Activated T-cell treated with anti-CD3 and anti-CD28 coated beads for 4 hours (primary cell): ENCODE measurements around the gene IL12A.

Source experiments
- DNase-seq: peaks from one replicate; pipeline ENCODE4 v3.0.0-alpha.2; 2020

IL12A gene

DNA sequence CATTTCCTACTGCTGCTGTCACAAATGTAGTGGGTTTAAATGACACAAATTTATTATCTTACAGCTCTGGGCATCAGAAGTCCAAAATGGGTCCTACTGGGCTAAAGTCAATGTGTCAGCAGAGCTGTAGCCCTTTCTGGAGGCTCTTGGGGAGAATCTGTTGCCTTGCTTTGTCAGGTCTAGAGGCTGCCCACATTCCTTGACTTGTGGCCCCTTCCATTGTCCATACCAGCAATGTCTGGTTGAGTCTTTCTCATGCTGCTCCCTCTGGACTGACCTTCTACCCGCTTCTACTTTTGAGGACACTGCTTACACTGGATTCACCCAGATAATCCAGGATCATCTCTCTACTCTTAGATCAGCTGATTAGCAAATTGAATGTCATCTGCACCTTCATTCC, 3.0 kb downstream of the IL12A start:
- no peak for DNase-seq

DNA sequence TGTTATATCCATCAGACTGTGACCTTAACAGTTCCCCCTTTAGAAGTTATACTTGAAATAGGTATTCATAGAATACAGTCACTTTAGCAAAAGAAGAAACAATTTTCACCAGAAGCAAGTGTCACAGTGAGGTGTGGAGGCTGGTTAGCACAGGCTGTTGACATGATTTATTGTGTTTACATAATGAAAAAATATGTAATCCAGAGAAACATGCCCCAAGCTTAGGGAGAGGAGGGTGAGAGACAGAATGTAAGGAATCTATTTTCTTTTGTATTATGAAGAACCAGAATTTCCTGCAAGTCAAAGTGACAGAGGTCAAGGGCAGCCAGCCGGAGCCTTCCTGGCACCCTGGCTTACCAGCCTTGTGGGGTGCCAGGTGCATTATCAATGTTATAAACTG, 4.0 kb downstream of the IL12A start:
- DNase-seq: no peak

DNA sequence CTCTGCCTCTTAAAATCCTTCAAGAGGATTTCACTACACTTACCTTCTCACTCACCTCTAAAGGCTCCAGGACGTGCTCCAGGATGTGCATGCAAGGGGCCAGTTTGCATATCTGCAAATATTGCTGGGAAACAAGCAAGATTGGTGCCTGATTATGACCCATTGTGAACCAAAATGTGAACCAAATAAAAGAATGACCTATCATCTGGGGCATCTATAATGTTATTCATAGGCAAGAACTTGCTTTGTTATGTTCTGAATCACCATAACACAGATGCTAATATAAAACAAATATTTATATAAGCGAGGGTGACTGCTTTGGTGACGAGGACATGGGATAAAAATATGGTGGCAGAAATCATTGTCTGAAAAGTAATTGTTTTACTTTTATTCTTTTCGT, 5.5 kb downstream of the IL12A start:
- no peak for DNase-seq

DNA sequence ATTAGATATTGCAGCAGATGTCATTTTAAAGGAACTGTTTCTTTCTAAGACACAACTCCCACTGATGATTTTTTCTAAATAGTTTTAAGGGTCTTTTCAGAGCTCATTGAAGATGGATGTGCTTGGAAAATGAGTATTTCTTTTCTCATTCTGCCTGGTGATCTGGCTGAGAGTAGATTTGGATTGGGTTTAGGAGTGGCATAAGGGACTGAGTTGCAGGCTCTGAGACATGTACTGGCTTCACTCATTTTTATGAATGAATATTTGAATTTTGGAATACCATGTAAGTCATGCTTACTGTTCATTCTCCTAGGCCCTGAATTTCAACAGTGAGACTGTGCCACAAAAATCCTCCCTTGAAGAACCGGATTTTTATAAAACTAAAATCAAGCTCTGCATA, 6.5 kb downstream of the IL12A start:
- DNase-seq: no peak

DNA sequence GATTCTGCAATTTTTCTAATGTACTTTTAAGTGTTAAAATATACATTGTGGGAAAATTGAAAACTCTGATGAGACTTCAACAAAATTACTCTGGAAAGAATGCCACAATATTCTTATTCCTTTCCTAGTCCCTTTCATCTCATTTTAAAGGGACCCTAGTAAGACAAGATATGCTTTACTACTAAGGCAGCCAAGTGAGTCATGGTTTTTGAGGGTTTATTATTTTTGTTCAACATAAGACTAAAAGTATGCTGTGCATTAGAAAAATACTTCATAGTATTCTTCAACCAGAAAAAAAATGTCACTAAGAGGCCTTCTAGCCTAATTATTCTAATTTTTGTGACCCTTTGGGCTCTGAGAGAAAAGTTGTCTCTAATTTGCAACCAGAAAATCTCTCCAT, 7.4 kb downstream of the IL12A start:
- no peak for DNase-seq

DNA sequence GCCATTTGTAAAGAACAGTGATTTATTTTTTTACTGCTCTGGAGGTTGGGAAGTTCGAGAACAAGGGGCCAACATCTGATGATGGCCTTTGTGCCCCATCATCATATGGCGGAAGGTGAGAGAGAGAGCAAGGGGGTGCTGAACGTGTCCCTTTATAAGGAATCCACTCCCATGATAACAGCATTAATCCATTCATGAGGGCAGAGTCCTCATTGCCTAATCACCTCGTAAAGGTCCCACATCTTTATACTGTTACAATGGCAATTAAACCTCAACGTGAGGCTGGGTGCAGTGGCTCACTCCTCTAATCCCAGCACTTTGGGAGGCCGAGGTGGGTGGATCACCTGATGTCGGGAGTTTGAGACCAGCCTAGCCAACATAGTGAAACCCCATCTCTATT, 8.3 kb downstream of the IL12A start:
- DNase-seq: no peak

DNA sequence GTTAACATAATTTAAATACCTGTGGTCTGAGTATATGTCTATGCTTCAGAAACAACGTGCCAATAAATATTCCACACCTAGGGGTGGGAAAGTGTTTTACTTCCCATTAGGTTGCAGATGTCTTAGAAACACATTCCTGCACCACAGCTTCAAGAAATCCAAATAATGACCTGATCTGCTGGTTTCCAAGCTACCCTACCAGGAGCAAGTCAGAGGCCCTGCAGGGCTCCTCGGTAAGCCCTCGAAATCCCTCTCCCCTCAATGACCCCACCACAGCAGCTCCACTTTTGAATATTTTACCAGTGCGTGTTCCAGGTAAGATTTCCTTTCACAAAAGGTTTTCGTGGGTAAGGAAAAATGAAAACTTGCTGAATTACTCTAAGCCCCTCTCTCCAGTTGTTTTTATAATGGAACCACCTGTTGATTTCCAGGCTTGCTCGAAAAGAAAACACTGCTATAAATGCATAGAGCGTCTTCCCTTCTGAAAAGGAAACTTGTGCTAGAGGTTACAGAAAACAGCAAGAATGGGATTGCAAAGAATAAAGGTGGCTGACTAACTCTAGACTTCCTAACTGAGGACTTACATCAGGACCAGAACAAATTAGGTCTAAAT, 12.6 kb downstream of the IL12A start:
- no peak for DNase-seq

DNA sequence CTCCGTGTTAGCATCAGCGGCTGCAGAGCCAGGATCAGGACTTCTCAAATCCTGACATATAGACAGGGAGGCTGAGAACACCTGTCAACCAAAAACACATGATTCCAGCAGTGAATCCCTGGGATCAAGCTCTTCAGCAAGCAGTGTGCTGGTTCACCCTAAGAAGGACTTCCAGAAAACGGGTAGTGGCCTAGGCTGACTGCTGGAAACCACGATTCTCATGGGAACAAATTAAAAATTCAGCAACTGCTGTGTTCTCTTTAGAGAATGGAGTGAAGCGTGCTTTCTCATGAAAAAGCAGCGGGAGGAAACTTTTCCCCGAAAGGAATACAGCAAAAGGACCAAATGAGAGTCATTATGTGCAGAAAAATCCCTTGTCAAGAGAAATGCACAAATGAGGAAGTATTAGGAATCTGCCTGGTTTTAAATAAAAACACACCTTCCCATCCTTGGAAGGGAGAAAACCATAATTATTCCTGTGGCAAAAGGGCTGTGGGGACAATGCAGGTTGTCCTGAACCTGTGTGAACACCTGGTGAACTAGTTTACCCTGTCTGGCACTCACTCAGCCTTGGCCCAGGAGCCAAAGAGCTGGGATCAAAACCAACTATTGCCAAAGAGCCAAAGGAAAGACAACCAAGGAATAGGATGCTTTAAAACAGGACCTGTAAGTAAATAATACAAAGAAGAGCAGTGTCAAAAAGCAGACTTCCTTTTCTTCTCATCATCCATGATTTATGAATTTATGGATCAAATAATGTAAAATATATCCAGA, 13.4 kb downstream of the IL12A start:
- DNase-seq: no peak

DNA sequence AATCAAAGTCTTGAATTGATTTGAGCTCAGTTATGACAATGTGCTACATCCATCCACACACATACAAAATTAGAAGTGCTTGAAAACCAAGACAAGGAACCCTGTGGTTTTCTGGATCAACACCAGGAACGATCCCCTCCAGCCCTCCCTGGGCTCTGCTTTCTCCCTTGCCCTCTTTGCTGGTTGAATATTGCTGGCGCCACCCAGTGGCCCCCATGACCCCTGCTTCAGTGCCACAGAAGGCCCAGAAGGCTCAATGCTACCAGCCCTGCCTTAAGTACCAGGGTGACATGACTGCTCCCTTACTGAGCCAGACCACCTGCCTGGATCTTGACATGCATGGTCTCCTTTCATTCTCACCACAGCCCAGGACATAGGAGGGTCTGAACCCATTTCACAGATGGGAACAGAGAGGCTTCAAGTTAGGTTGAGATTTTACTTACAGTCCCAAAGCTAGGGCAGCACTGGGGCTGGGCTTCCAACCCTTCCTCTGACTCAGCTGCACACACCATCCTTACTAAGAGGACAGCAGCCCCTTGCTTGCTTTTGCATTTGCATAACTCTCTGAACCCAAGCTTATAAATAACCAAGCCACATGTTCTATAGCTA, 15.0 kb downstream of the IL12A start:
- DNase-seq: peak; percentile 9

DNA sequence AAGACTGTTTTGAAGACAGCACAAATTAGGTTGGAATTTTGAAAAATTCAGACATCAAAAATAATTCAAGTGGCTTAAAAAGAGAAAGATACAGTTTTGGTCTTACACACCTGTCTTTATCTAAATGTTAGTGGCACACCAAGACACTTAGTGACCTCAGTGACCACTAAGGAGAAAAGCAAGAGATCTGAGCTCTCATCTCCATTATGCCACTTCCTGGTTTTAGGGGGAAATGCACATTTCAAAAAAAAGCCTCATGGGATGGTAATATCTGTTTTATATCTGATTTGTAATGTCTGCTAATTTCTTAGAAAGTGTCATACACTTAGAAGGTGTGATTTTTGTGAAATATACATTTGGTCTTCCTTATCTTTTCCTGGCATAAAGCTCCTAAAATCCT, 16.4 kb downstream of the IL12A start:
- no peak for DNase-seq

DNA sequence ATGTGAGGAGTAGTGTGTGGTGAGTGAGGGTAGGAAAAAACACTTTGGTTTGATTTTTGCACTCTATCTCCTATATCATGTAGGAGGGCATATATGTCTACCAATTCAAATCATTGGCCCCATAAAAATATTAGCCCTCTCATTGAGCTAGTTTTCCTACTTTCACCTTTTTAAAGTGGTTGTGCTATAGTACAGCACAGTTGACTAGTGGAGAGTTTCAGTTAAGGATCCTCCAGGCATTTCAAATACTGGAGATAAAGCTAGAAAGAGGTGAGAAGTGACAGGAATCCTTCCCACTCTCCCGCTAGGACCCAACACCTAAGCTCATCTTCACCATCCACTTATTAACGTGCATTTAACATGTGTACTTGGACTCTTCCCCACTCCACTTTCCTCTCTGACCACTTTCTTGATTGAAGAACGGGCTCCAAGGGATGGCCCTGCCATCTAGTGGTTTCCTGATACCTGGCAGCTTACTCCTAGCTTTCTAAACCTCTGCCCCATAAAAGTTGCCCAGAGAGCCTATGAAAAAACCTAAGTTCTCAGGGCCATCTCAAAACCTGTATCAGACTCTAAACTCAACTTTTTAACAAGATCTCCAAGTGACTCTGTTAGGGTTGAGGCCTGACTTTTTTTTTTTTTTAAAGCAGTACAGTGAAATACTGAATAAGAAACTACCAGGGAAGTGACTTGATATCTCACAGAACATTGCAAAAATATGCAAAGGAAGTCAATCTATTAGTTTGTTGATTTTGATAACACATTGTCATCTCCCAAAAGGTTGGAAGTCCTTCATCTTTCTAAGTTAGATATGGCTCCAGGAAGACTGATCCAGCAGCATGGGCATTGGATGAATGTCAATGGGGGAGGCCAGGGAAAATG, 17.9 kb downstream of the IL12A start:
- no peak for DNase-seq

DNA sequence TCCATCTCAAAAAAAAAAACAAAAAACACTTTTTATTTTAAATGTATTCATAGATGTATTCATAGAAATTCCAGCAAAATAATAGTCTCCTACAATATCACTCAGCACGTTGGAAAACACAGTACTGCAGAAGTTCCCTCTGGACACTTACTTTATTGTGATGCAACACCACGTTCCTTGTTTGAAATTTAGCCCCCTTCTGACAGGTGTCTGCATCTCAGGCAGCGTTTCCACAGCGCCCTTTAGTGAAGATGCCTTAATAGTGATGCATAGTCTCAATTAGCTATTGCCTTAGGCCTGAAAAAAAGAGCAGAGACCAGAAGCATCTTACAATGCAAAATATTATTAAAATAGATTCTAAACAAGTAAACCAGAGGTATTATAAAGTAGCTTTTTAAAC, 20.3 kb downstream of the IL12A start:
- DNase-seq: no peak

DNA sequence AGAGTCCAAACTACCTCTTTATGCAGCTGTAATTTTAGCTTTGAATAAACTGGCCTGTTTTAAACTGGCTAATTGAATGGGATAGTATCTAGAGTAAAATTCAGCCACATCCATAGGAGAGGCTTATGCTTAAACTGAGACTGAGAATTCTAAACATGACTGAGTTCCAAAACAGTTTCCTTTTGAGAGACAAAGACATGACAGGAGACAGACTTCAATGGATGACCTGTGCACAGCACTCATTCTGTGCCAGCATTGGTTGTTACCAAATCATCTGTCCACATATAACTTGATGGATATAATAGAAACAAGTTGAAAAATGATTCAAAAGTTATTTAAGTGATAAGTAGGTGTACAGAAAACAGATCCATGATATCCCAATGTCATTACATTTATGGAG, 20.9 kb downstream of the IL12A start:
- no peak for DNase-seq

DNA sequence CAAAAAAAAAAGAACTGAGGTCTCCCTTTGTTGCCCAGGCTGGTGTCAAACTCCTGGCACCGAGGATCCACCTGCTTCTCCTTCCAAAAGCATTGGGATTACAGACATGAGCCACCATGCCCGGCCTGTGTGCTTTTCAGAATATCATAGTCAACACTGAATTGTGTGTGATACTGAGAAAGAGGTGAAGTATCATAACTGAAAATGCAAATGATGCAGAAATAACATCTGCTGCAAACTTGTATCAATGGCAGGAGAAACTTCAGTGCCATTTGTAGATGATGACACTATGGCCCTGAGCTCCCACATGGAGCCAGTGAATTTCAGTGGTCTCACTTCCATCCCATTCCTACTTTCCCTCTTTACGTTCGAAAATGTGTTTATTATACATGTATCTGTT, 21.9 kb downstream of the IL12A start:
- no peak for DNase-seq

DNA sequence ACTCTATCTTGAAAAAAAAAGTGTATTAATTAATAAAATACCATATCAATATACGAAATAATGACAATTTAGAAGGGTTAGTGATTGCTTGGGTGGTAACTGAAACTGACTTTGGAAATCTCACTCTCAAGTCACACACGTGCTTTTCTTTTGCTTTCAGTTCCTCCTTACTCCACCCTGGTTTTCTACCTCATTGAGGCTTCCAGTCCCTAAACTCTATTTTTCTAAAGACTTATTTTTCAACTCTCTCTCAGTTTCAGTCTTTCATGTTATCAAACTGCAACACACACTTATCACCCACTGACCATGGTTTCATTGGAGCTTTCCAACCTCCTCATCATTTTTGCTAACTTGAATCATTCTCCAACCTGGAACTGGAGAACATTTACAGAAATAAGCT, 23.5 kb downstream of the IL12A start:
- no peak for DNase-seq

DNA sequence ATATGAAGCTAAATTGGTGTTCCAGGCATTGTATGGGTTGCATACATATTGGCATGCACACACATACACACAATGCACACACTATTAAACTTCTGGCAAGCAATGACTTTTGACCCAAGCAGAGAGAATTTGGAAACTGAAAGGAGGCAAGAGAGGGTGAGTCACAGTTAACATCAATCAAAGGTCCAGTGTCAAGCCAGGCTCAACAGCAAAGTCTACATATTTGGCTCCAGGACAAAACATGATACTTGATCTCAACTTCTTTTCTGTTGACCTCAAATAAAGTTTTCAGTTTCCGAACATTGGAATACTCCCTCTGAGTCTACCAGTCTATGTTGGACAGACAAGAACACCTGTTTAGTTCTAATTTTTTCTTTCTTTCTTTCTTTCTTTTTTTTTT, 28.3 kb downstream of the IL12A start:
- no peak for DNase-seq

DNA sequence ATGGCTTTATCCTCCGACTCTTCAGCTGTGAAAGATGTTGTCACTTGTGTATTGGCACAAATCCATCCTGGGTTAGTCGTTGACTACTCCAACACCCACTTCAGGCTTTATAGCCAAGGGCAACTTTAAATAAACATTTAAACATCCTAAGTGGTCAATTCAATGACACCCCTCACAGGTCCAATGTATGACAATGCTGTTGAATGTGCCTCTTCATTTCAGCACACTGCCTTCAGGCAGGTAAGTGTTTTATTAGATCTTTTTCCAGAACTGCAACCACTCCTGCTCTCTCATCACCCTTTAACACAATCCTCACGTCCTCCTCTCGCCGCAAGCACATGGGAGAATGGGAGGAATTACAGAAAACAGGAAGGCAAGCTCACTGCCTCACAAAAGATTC, 30.3 kb downstream of the IL12A start:
- no peak for DNase-seq

DNA sequence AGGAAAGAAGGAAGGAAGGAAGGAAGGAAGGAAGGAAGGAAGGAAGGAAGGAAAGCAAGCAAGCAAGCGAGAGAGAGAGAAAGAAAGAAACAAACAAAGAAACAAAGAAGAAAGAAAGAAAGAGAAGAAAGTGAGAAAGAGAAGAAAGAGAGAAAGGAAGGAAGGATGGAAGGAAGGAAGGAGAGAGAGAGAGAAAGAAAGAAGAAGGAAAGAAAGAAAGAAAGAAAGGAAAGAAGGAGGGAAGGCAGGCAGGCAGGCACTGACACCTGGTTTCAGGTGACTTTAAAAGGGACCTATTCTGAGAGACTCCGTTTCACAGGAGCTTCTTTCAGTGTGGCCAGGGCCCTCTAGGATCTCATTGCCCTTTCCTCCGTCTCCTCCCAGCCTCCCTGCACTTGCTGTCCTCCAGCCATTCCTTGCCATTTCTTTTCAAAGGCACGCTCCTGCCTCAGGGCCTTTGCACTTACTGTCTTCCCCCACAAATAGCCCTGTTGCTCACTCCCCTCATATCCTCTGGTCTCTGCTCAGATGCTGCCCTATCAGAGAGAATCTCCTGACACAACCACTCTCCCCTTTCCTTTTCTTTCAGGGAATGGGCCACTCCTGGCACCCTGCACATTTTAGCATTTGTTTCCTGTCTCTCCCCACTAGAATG, 31.5 kb downstream of the IL12A start:
- no peak for DNase-seq

DNA sequence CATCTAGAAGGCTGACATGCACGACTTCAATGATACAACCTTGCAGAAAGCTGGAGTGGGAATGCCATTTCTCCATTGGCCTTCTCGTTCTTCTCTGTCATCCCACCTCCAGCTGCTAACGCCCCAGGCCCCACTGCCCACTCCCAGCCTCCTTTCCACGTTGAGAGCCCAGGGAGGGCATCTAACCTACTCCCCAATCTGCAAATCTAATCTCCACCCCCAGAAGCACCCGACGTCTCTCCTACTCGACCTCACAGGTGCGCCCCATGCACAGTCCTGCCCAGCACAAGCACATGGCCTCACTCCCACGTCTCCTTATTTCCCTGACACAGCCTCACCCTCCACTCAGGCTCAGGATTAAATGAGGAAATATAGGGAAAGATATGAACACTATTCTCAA, 33.4 kb downstream of the IL12A start:
- DNase-seq: no peak

DNA sequence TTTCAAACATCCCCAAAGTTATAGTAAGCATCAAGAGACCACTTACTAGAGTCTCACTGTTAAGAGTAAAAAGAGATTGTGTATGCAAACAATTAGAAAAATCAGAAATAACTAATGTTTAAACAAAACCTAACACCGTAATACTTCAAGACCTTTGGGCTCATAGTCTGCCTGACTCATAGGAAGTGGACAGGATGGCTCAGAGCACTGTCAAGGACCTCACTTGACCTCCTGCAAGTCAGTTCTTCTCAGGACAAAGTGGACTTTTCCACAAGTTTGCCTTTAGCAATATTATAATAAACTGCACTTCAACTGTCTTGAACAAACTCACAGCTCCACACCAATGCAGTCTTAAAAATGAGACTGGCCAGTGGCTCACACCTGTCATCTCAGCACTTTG, 34.8 kb downstream of the IL12A start:
- no peak for DNase-seq

DNA sequence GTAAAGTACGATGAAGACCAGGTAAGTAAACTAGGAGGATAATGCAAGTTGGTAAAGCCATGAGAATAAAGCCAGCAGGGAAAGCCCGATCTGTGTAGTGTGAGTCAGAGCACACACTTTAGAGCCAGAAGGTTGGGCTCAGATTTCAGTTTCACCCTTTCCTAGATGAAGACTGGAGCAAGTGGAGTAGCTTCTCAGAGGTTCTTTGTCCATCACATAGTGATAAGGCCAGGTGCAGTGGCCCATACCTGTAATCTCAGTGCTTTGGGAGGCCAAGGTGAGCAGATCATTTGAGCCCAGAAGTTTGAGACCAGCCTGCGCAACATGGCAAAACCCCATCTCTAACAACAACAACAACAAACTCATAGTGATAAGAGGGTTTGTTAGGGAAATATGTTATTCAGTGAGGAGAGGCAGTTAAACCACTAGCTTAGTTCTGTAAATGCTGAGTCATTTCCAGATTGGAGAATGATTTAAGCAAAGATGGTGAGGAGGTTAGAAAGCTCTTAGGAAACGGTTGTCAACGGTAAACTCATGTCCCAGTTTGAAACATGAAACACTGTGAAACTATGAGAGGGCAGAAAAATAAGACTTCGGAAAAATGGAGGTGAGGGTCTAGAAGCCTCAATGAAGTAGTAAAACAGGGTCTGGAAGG, 39.0 kb downstream of the IL12A start:
- no peak for DNase-seq

DNA sequence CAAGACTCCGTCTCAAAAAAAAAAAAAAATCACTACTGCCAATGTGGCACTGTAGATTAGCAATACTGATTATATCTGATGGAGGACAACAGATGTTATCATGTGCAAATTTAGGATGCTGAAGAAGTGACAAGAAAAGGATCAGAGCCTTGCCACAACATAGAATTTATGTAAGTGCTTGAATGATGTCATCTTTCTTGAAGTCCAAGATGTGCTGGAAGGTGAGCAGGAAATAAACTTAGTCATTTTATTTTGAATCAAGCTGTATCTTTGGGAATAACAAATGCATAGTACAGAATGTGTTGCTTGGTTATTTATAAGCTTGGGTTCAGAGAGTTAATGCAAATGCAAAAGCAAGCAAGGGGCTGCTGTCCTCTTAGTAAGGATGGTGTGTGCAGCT, 47.1 kb downstream of the IL12A start:
- no peak for DNase-seq
